ENCODE results near the gene RPS15.
A peak's percentile ranks its signal among the peaks of the same experiment; 100 is the strongest.

Gene RPS15

GRCh38 chr19:1467215-1467489 lies 29.0 kb downstream of the RPS15 start:
- Histone ChIP-seq H3K4me1 (ENCODE audit: control insufficient read depth, insufficient read depth, low read length) (peaks cover 49% of the 10 kb centered on the region), H3K9ac (ENCODE audit: low read length) (no peak overlapping the region), H3K9me3 (ENCODE audit: control insufficient read depth, low read length) (no peaks in the 10 kb centered on the region), H3K27me3 (ENCODE audit: control insufficient read depth, insufficient read depth, low read length) (peaks cover 66% of the 10 kb centered on the region), H3K36me3 (ENCODE audit: control insufficient read depth, insufficient read depth, low read length) (no peaks in the 10 kb centered on the region), H3K4me3 (ENCODE audit: low read length) (no peak overlapping the region)

GRCh38 chr19:1467490-1468273 lies 29.5 kb downstream of the RPS15 start:
- Histone ChIP-seq H3K4me1 (ENCODE audit: control insufficient read depth, insufficient read depth, low read length) (peaks cover 51% of the 10 kb centered on the region), H3K9me3 (ENCODE audit: control insufficient read depth, low read length) (no peaks in the 10 kb centered on the region), H3K4me3 (ENCODE audit: low read length) (no peak overlapping the region), H3K36me3 (ENCODE audit: control insufficient read depth, insufficient read depth, low read length) (no peaks in the 10 kb centered on the region), H3K27me3 (ENCODE audit: control insufficient read depth, insufficient read depth, low read length) (peaks cover 71% of the 10 kb centered on the region), H3K9ac (ENCODE audit: low read length) (no peak overlapping the region)

GRCh38 chr19:1468274-1468820 lies 30.2 kb downstream of the RPS15 start:
- Histone ChIP-seq H3K4me3 (ENCODE audit: low read length) (no peak overlapping the region), H3K9ac (ENCODE audit: low read length) (no peak overlapping the region), H3K36me3 (ENCODE audit: control insufficient read depth, insufficient read depth, low read length) (no peaks in the 10 kb centered on the region), H3K9me3 (ENCODE audit: control insufficient read depth, low read length) (no peaks in the 10 kb centered on the region), H3K4me1 (ENCODE audit: control insufficient read depth, insufficient read depth, low read length) (peaks cover 51% of the 10 kb centered on the region), H3K27me3 (ENCODE audit: control insufficient read depth, insufficient read depth, low read length) (peaks cover 78% of the 10 kb centered on the region)

- H3K9me3 ChIP-seq (ENCODE audit: control insufficient read depth, low read length) = no peaks in the 10 kb centered on the region
- peaks cover 51% of the 10 kb centered on the region for H3K4me1 ChIP-seq (ENCODE audit: control insufficient read depth, insufficient read depth, low read length)
- peaks cover 83% of the 10 kb centered on the region for H3K27me3 ChIP-seq (ENCODE audit: control insufficient read depth, insufficient read depth, low read length)
- H3K4me3 ChIP-seq (ENCODE audit: low read length) = no peak overlapping the region
- H3K9ac ChIP-seq (ENCODE audit: low read length) = no peak overlapping the region
- no peaks in the 10 kb centered on the region for H3K36me3 ChIP-seq (ENCODE audit: control insufficient read depth, insufficient read depth, low read length)
These were observed 30.6 kb downstream of the RPS15 start for GRCh38 chr19:1468821-1469254.

GRCh38 chr19:1469255-1470054 lies 31.3 kb downstream of the RPS15 start:
- Histone ChIP-seq H3K9me3 (ENCODE audit: control insufficient read depth, low read length) (no peaks in the 10 kb centered on the region), H3K4me1 (ENCODE audit: control insufficient read depth, insufficient read depth, low read length) (peaks cover 51% of the 10 kb centered on the region), H3K27me3 (ENCODE audit: control insufficient read depth, insufficient read depth, low read length) (peaks cover 83% of the 10 kb centered on the region), H3K36me3 (ENCODE audit: control insufficient read depth, insufficient read depth, low read length) (no peaks in the 10 kb centered on the region), H3K9ac (ENCODE audit: low read length) (no peak overlapping the region), H3K4me3 (ENCODE audit: low read length) (no peak overlapping the region)

GRCh38 chr19:1470055-1470304 lies 31.8 kb downstream of the RPS15 start:
- Histone ChIP-seq H3K9ac (ENCODE audit: low read length) (no peak overlapping the region), H3K4me1 (ENCODE audit: control insufficient read depth, insufficient read depth, low read length) (peaks cover 51% of the 10 kb centered on the region), H3K27me3 (ENCODE audit: control insufficient read depth, insufficient read depth, low read length) (peaks cover 82% of the 10 kb centered on the region)

GRCh38 chr19:1470305-1471009 lies 32.3 kb downstream of the RPS15 start:
- H3K9ac ChIP-seq (ENCODE audit: low read length) = peak overlapping the region; percentile 15
- peaks cover 51% of the 10 kb centered on the region for H3K4me1 ChIP-seq (ENCODE audit: control insufficient read depth, insufficient read depth, low read length)
- H3K36me3 ChIP-seq (ENCODE audit: control insufficient read depth, insufficient read depth, low read length) = no peaks in the 10 kb centered on the region
- H3K4me3 ChIP-seq (ENCODE audit: low read length) = no peak overlapping the region
- H3K27me3 ChIP-seq (ENCODE audit: control insufficient read depth, insufficient read depth, low read length) = peaks cover 77% of the 10 kb centered on the region
- H3K9me3 ChIP-seq (ENCODE audit: control insufficient read depth, low read length) = no peaks in the 10 kb centered on the region

More at GRCh38 chr19:1470055-1470304, 31.8 kb downstream of the RPS15 start:
- Histone ChIP-seq H3K36me3 (ENCODE audit: control insufficient read depth, insufficient read depth, low read length) (no peaks in the 10 kb centered on the region), H3K9me3 (ENCODE audit: control insufficient read depth, low read length) (no peaks in the 10 kb centered on the region), H3K4me3 (ENCODE audit: low read length) (no peak overlapping the region)

- Histone ChIP-seq H3K27me3 (ENCODE audit: control insufficient read depth, insufficient read depth, low read length) (peaks cover 71% of the 10 kb centered on the region), H3K9me3 (ENCODE audit: control insufficient read depth, low read length) (no peaks in the 10 kb centered on the region), H3K36me3 (ENCODE audit: control insufficient read depth, insufficient read depth, low read length) (no peaks in the 10 kb centered on the region), H3K4me3 (ENCODE audit: low read length) (no peak overlapping the region), H3K4me1 (ENCODE audit: control insufficient read depth, insufficient read depth, low read length) (peaks cover 45% of the 10 kb centered on the region), H3K9ac (ENCODE audit: low read length) (peak overlapping the region; percentile 15)
These were observed 32.9 kb downstream of the RPS15 start for GRCh38 chr19:1471010-1471514.

- no peaks in the 10 kb centered on the region for H3K36me3 ChIP-seq (ENCODE audit: control insufficient read depth, insufficient read depth, low read length)
- no peak overlapping the region for H3K4me3 ChIP-seq (ENCODE audit: low read length)
- peaks cover 40% of the 10 kb centered on the region for H3K4me1 ChIP-seq (ENCODE audit: control insufficient read depth, insufficient read depth, low read length)
- peak overlapping the region; percentile 15 for H3K9ac ChIP-seq (ENCODE audit: low read length)
- H3K9me3 ChIP-seq (ENCODE audit: control insufficient read depth, low read length) = no peaks in the 10 kb centered on the region
- peaks cover 66% of the 10 kb centered on the region for H3K27me3 ChIP-seq (ENCODE audit: control insufficient read depth, insufficient read depth, low read length)
These were observed 33.4 kb downstream of the RPS15 start for GRCh38 chr19:1471515-1472160.

- no peaks in the 10 kb centered on the region for H3K36me3 ChIP-seq (ENCODE audit: control insufficient read depth, insufficient read depth, low read length)
- no peaks in the 10 kb centered on the region for H3K9me3 ChIP-seq (ENCODE audit: control insufficient read depth, low read length)
- peaks cover 33% of the 10 kb centered on the region for H3K4me1 ChIP-seq (ENCODE audit: control insufficient read depth, insufficient read depth, low read length)
- H3K9ac ChIP-seq (ENCODE audit: low read length) = no peak overlapping the region
- H3K4me3 ChIP-seq (ENCODE audit: low read length) = no peak overlapping the region
- peaks cover 57% of the 10 kb centered on the region for H3K27me3 ChIP-seq (ENCODE audit: control insufficient read depth, insufficient read depth, low read length)
These were observed 34.3 kb downstream of the RPS15 start for GRCh38 chr19:1472231-1473084.

Data from mucosa of stomach (tissue), 1 donor.